ENCODE data around the gene EXO1.

Gene EXO1

GRCh38 chr1:241924080-241924808 is 76.2 kb downstream of the EXO1 start:
- TF ChIP-seq CEBPB (IDR thresholded peaks at IDR 0.05) (no peak), NFIC (IDR thresholded peaks at IDR 0.05) (no peak), USF1 (IDR thresholded peaks at IDR 0.05) (no peak), CREB1 (IDR thresholded peaks at IDR 0.05; ENCODE audit: low read depth) (no peak), FOXM1 (IDR thresholded peaks at IDR 0.05; ENCODE audit: borderline replicate concordance, low read depth) (no peak), MAX (IDR thresholded peaks at IDR 0.05) (no peak), ZBTB7A (IDR thresholded peaks at IDR 0.05; ENCODE audit: low read depth) (no peak), EP300 (IDR thresholded peaks at IDR 0.05; ENCODE audit: borderline replicate concordance) (no peak), TAF1 (IDR thresholded peaks at IDR 0.05; ENCODE audit: low read depth) (no peak), RAD21 (IDR thresholded peaks at IDR 0.05; ENCODE audit: low read depth) (no peak), TEAD4 (IDR thresholded peaks at IDR 0.05) (no peak), YY1 (IDR thresholded peaks at IDR 0.05; ENCODE audit: low read depth) (no peak), EGR1 (IDR thresholded peaks at IDR 0.05) (no peak), TCF12 (IDR thresholded peaks at IDR 0.05; ENCODE audit: low read depth) (no peak)
- TF ChIP-seq, protein P1, sequence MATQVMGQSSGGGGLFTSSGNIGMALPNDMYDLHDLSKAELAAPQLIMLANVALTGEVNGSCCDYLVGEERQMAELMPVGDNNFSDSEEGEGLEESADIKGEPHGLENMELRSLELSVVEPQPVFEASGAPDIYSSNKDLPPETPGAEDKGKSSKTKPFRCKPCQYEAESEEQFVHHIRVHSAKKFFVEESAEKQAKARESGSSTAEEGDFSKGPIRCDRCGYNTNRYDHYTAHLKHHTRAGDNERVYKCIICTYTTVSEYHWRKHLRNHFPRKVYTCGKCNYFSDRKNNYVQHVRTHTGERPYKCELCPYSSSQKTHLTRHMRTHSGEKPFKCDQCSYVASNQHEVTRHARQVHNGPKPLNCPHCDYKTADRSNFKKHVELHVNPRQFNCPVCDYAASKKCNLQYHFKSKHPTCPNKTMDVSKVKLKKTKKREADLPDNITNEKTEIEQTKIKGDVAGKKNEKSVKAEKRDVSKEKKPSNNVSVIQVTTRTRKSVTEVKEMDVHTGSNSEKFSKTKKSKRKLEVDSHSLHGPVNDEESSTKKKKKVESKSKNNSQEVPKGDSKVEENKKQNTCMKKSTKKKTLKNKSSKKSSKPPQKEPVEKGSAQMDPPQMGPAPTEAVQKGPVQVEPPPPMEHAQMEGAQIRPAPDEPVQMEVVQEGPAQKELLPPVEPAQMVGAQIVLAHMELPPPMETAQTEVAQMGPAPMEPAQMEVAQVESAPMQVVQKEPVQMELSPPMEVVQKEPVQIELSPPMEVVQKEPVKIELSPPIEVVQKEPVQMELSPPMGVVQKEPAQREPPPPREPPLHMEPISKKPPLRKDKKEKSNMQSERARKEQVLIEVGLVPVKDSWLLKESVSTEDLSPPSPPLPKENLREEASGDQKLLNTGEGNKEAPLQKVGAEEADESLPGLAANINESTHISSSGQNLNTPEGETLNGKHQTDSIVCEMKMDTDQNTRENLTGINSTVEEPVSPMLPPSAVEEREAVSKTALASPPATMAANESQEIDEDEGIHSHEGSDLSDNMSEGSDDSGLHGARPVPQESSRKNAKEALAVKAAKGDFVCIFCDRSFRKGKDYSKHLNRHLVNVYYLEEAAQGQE (IDR thresholded peaks at IDR 0.05; ENCODE audit: low read depth), result no peak

DNA sequence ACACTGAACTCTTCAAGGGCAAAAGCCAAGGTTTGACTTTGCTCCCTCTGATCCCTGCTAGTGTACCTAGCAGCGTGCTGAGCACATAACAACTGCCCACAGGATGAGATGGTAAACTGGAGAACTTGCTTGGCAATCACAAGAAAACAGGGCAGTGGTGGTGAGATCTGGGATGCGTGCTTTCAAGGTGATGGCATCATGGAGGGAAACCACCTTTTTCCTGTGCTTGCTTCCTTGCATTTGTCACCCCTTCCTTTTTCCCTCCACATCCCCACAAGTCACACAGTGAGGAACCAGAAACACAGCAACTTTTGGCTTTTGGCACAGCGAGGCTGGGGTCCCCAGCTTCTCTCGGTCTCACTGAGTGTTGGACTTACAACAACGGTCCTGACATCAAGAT is 78.1 kb downstream of the EXO1 start:
- TF ChIP-seq EGR1 (IDR thresholded peaks at IDR 0.05), result no peak

DNA sequence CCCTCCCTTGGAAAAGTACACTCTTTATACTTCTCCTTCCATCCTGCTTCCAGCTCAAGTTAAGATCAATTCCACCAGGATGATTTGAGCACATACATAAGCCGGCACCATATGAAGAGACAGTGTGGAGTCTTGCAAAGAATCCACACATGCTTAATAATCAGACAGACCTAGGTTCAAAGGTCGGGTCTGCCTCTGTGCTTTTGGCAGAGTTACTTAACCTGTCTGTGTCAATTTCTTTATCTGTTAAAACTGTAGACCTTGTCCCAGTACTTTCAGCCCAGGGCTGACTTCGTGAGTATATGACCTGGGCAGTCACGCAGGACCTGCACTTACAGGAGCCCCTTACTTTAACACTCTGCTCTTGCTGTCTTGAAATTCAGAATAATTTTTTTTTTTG is 79.3 kb downstream of the EXO1 start:
- TF ChIP-seq USF1 (IDR thresholded peaks at IDR 0.05), result no peak

DNA sequence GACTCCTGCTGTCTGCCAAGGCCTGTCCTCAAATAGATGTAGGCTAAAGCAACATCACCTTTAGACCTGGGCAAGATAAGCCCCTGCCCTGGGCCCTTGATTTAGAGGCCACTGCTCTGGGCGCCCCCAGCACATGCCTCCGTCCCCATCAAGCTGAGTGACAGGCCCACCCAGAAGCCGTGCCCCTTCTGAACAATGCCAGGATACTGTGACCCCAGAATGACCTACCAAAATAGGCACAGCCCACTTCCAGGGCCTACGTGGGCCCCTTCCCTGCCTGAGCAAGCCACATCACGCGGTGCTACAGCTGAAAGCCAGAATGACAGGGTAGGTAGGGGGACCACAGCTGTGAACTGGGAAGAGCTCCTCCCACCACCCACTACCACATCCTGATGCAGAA is 84.8 kb downstream of the EXO1 start:
- no peak for TF ChIP-seq TCF12 (IDR thresholded peaks at IDR 0.05; ENCODE audit: low read depth)

- no peak for TF ChIP-seq TCF12 (IDR thresholded peaks at IDR 0.05; ENCODE audit: low read depth)
- TF ChIP-seq YY1 (IDR thresholded peaks at IDR 0.05; ENCODE audit: low read depth), result no peak
- TF ChIP-seq FOXM1 (IDR thresholded peaks at IDR 0.05; ENCODE audit: borderline replicate concordance, low read depth), result no peak
- 0 out of 2 replicates have a peak, but pooled peaks have one; percentile 13 for TF ChIP-seq TEAD4 (IDR thresholded peaks at IDR 0.05)
- TF ChIP-seq ZBTB7A (IDR thresholded peaks at IDR 0.05; ENCODE audit: low read depth), result no peak
- TF ChIP-seq, protein P1 (IDR thresholded peaks at IDR 0.05; ENCODE audit: low read depth), result no peak
- TF ChIP-seq USF1 (IDR thresholded peaks at IDR 0.05), result no peak
Observed at GRCh38 chr1:241934201-241934848, 86.3 kb downstream of the EXO1 start.

DNA sequence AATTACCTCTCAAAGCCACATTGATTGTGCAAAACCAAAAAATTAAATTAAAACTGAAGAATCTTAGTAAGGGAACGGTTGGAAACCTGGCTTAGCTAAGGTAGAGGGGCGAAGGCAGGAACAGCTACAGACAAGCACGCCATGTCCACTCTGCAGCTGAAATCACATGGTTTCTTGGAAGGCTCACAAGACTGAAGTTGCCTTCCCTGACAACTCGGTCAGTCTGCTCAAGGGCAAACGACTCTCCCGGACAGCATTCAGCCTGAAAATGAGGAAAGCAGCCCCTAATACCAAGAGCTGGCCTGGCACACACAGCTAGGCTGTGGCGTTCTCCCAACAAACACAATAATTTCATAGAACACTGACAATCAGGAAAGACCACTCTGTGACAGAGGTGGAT is 86.9 kb downstream of the EXO1 start:
- TF ChIP-seq USF1 (IDR thresholded peaks at IDR 0.05), result no peak
- no peak for TF ChIP-seq TEAD4 (IDR thresholded peaks at IDR 0.05)
- TF ChIP-seq RAD21 (IDR thresholded peaks at IDR 0.05; ENCODE audit: low read depth), result no peak
- no peak for TF ChIP-seq YY1 (IDR thresholded peaks at IDR 0.05; ENCODE audit: low read depth)
- no peak for TF ChIP-seq FOXM1 (IDR thresholded peaks at IDR 0.05; ENCODE audit: borderline replicate concordance, low read depth)
- TF ChIP-seq EGR1 (IDR thresholded peaks at IDR 0.05), result no peak
- TF ChIP-seq EP300 (IDR thresholded peaks at IDR 0.05; ENCODE audit: borderline replicate concordance), result no peak
- no peak for TF ChIP-seq TCF12 (IDR thresholded peaks at IDR 0.05; ENCODE audit: low read depth)
- TF ChIP-seq MAX (IDR thresholded peaks at IDR 0.05), result no peak
- TF ChIP-seq ZBTB7A (IDR thresholded peaks at IDR 0.05; ENCODE audit: low read depth), result no peak
- TF ChIP-seq CREB1 (IDR thresholded peaks at IDR 0.05; ENCODE audit: low read depth), result no peak
- TF ChIP-seq, protein P1 (IDR thresholded peaks at IDR 0.05; ENCODE audit: low read depth), result no peak
- TF ChIP-seq TAF1 (IDR thresholded peaks at IDR 0.05; ENCODE audit: low read depth), result no peak
- no peak for TF ChIP-seq CEBPB (IDR thresholded peaks at IDR 0.05)
- TF ChIP-seq NFIC (IDR thresholded peaks at IDR 0.05), result no peak

All from Ishikawa (cell line).